ENCODE results near the gene HYAL2. TPM values are rescaled to one million over a fixed set of nuclear protein-coding genes. Genes with fewer than 3 reads are reported as not detected.

HYAL2 gene
- total and polyA plus RNA-seq, 2 of the 8 experiments (the other 6 are each of a cell fraction or from before 2014, with no cell fraction given), result 51.9 to 176 TPM

- H3K4ac ChIP-seq (replicated peaks; ENCODE audit: insufficient read length, low read depth, low read length), result no peak overlapping the region
- no peak overlapping the region for H2AFZ ChIP-seq (ENCODE audit: low read length)
- peaks cover 3% of the 10 kb centered on the region in 2 experiments for H4K20me1 ChIP-seq (replicated peaks in 1 of 2; ENCODE audit: control insufficient read depth in 1 of 2, insufficient read depth in 2 of 2, low read length in 2 of 2)
- 73% methylated on average over 13 of the region's 13 CpGs; no CpG with 5 or more reads in 1 of the 2 experiments for WGBS, 2 experiments (ENCODE audit: extremely low coverage in 1 of 2, insufficient coverage in 1 of 2, insufficient read length in 1 of 2, insufficient replicate concordance in 2 of 2, low coverage in 1 of 2, low lambda C conversion rate in 2 of 2, missing lambda C conversion rate in 1 of 2)
- no peak overlapping the region for H4K91ac ChIP-seq (replicated peaks; ENCODE audit: insufficient read length, low read length)
- ChIA-PET CTCF (ENCODE audit: partially characterized antibody) (interaction anchor here (0.8 to 10.0 kb wide), 10 partner anchors 11 to 209 kb away, joined by 3 to 84 read pairs (median 4); partner anchors contain the start of genes HYAL3 and NAA80), POLR2A (ENCODE audit: partially characterized antibody) (interaction anchor here (1.0 kb wide), 2 partner anchors 11 to 21 kb away, joined by 3 read pairs; no protein-coding TSS in a partner anchor)
- peaks cover 23 to 69% (median 56%) of the 10 kb centered on the region in 4 experiments for H3K27me3 ChIP-seq (replicated peaks in 1 of 4; ENCODE audit: control insufficient read depth in 3 of 4, extremely low read depth in 1 of 4, insufficient read depth in 3 of 4, low read length in 3 of 4)
- H2BK20ac ChIP-seq (ENCODE audit: low read length), result no peak overlapping the region
- H3K18ac ChIP-seq (ENCODE audit: extremely low read depth, low read length), result no peak overlapping the region
- no peaks in the 10 kb centered on the region for H3K9me3 ChIP-seq (ENCODE audit: insufficient read depth in 2 of 2, low read depth in 1 of 2, low read length in 1 of 2)
- peaks cover 15% of the 10 kb centered on the region; the same call in 1 of the 2 replicates for H3K23me2 ChIP-seq (ENCODE audit: low read depth, low read length)
- no peak overlapping the region; the same call in 1 of the 2 replicates for H2BK15ac ChIP-seq (ENCODE audit: low read length)
- no peak overlapping the region for H2BK5ac ChIP-seq (ENCODE audit: low read depth, low read length)
- no peak overlapping the region for H3K56ac ChIP-seq (replicated peaks; ENCODE audit: insufficient read length, low read depth, low read length)
- no peak overlapping the region for H3K9ac ChIP-seq (replicated peaks in 1 of 4; ENCODE audit: extremely low read depth in 1 of 4, low read depth in 3 of 4, low read length in 3 of 4)
- H3K4me2 ChIP-seq (ENCODE audit: insufficient read depth in 1 of 2, low read depth in 2 of 2, low read length in 2 of 2), result no peak overlapping the region
- H3K23ac ChIP-seq (ENCODE audit: insufficient read length), result no peak overlapping the region
- H4K8ac ChIP-seq (ENCODE audit: extremely low read depth, insufficient read depth, low read length), result peak overlapping the region; percentile 29; the same call in 1 of the 2 replicates
- no peak overlapping the region for H3K27ac ChIP-seq (ENCODE audit: low read depth, low read length)
- no peak overlapping the region for H4K5ac ChIP-seq (ENCODE audit: insufficient read length, low read depth, low read length)
- DNase-seq (ENCODE audit: low read depth in 1 of 2, low spot score in 2 of 2) (no peak), FAIRE-seq (no peak)
- no peaks in the 10 kb centered on the region for H3K79me1 ChIP-seq (ENCODE audit: low read depth, low read length)
- no peak overlapping the region for H2BK120ac ChIP-seq (replicated peaks; ENCODE audit: low read depth, low read length)
- H2AK5ac ChIP-seq (ENCODE audit: low read depth, low read length), result no peak overlapping the region
- no peak overlapping the region for H3K4me3 ChIP-seq (ENCODE audit: extremely low read depth in 1 of 4, insufficient read depth in 2 of 4, low read depth in 3 of 4, low read length in 4 of 4)
- H3K36me3 ChIP-seq (ENCODE audit: control insufficient read depth in 2 of 4, insufficient read depth in 4 of 4, low read length in 3 of 4), result no peaks in the 10 kb centered on the region
- peaks cover 0 to 16% (median 12%) of the 10 kb centered on the region in 4 experiments; a peak in 5 of 7 replicates for H3K4me1 ChIP-seq (replicated peaks in 1 of 4; ENCODE audit: control insufficient read depth in 3 of 4, insufficient read depth in 4 of 4, low read length in 3 of 4)
- H3K14ac ChIP-seq (ENCODE audit: insufficient read length), result no peak overlapping the region
- no peaks in the 10 kb centered on the region for H3K79me2 ChIP-seq (ENCODE audit: control insufficient read depth in 1 of 2, insufficient read depth in 2 of 2, low read length in 2 of 2)
- H2BK12ac ChIP-seq (ENCODE audit: low read depth, low read length), result no peak overlapping the region; the same call in 1 of the 2 replicates
- TF ChIP-seq MAX (IDR thresholded peaks at IDR 0.05) (peak; percentile 45; the same call in 1 of the 2 replicates), FOSL1 (IDR thresholded peaks at IDR 0.05; ENCODE audit: insufficient read depth, low read depth, low read length) (no peak), RAD21 (IDR thresholded peaks at IDR 0.05 in 1 of 2, conservative IDR thresholded peaks at IDR 0.05 in 1 of 2; ENCODE audit: low read depth in 2 of 2, low read length in 2 of 2) (peak; percentile 39 to 57), SUZ12 (IDR thresholded peaks at IDR 0.05; ENCODE audit: low read length) (no peak), TAF7 (optimal IDR thresholded peaks at IDR 0.05; ENCODE audit: borderline replicate concordance, low read depth, low read length) (no peak), NANOG (IDR thresholded peaks at IDR 0.05; ENCODE audit: insufficient read depth, low read depth, low read length, poor library complexity, severe bottlenecking) (no peak), SAP30 (IDR thresholded peaks at IDR 0.05; ENCODE audit: insufficient read depth, insufficient replicate concordance, low read length) (no peak), CEBPB (IDR thresholded peaks at IDR 0.05; ENCODE audit: low read depth, low read length) (no peak), SP1 (IDR thresholded peaks at IDR 0.05; ENCODE audit: low read depth, low read length) (no peak)
Observed at GRCh38 chr3:50342813-50343633, 20.5 kb upstream of the HYAL2 start.
